SK-N-DZ (cell line): ENCODE data around the gene CNBP.
"Not testable (repeated sequence)": the region's sequence is repeated elsewhere in the genome, so short reads cannot be mapped to it uniquely, and the experiment has no call there.

Experiments used
- DNase-seq: peaks from one replicate; pipeline ENCODE4 v3.0.0-alpha.2; 2015; ENCODE audit warnings: low spot score

The CNBP gene

DNA sequence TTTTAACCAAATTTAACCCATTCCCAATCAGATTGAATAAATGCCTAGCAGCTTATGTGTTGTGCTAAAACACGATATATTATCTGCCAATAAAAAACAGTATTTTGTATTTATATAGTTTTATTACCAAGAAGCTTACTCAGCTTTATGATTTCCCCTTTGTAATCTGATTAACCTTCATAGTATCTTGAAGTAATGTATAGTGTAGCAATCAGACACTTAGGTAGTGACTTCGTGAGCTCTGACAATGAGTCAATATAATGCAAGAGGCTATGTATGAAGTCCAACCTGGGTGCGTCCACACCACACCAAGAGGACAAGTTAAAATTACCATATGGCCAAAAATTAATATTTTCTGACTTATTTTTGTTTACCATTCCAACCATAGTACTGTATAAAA, 2.1 kb upstream of the CNBP start:
- no peak for DNase-seq

DNA sequence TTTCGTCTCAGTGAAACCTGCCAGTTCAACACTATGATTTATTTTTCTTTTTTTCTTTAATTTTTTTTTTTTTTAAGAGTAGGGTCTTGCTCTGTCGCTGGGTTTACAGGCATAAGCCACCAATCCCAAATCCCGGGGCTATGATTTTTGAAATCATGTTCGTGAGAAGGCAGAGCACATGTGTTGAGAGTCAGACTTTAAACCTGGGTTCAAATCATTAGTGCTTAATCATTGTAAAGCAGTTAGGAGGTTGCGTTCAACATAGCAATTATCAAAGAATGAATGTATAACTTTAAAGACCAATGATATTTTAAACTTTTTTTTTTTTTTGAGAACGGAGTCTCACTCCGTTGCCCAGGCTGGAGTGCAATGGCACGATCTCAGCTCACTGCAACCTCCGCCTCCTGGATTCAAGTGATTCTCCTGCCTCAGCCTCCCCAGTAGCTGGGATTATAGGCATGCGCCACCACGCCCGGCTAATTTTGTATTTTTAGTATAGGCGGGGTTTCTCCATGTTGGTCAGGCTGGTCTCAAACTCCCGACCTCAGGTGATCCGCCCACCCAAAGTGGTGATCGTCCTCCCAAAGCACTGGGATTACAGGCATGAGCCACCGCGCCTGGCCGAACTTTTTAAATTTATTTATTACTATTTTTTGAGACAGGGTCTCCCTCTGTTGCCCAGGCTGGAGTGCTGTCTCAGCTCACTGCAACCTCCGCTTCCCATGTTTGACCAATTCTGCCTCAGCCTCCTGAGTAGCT, 1.3 kb upstream of the CNBP start:
- DNase-seq, result not testable (repeated sequence)

DNA sequence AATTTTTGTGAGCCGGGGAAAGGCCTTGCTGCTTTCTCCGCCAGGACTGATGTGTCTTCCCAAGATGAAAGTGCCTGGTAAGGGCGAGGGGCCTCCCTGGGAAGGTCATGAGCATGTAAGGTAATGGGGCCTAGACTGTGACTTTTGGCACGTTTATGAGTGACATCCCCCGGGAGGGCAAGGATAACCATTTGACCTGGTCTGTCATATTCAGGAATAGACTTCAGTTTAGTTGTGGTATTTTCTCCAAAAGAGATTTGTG, 631 bp upstream of the CNBP start:
- peak; percentile 53 for DNase-seq

DNA sequence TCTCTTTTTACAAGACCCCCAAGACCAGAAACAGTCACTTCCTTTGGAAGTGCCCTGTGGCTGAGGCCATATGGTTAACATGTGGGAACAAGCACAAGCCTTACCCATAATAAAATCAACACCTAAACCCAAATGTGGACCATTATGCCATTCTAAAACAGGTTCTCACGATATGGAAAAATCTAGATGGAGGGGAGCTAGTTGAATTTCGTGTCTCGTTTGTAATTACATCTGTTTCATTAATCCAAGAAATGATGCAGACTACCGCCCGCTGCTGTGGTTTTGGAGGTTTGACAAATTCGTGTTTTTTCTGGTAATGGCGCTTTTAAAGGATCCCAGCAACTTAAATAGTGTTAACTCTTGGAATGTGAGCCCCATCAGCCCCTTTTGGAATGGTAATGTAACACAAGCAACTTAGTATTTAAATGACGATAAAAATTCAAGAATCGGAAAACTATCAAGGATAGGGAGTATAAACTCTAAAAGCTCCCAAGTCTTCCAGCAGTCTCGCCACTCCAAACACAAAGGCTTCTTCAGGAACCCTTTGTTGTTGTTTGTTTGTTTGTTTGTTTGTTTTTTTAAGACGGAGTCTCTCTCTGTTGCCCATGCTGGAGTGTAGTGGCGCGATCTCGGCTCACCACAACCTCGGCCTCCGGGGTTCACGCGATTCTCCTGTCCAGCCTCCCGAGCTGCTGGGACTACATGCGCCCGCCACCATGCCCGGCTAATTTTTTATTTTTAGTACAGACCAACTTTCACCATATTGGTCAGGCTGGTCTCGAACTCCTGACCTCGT, 1.1 kb downstream of the CNBP start:
- DNase-seq, result no peak

DNA sequence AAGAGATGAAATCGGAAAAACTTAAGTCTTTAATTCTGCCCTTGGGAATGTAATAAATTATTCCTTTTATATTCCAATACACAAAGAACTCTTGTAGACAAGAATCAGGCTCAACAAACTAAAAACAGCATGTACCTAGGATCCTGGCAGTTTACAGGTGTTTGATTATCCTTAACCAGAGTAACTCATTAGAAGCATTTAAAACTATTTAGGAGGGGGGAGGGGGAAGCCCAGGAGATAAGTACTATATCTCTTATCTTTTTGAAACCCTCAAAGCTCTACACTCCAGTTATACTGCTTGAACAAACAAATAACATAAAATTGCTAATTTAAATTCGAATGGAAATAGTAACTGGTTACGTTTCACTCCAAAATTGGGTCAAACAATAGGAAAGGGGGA, 1.9 kb downstream of the CNBP start:
- no peak for DNase-seq

DNA sequence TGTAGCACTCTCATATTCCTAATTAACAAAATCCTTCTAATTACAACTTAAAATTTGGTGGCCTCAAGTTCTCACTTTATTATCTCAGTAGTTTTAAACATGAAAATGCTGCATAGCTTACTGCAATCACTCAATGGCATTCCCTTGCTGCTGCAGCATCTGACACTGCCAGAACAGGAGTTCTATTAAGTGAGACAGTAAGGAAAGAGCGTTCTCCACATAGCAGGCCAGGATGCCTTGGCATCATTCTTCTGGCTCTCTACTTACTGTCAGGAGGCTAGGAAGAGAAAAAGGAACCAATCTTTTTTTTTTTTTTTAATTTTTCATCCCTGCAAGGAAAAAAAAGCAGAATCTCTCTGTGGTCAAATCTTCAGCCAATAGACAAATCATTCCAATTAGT, 3.2 kb downstream of the CNBP start:
- no peak for DNase-seq

DNA sequence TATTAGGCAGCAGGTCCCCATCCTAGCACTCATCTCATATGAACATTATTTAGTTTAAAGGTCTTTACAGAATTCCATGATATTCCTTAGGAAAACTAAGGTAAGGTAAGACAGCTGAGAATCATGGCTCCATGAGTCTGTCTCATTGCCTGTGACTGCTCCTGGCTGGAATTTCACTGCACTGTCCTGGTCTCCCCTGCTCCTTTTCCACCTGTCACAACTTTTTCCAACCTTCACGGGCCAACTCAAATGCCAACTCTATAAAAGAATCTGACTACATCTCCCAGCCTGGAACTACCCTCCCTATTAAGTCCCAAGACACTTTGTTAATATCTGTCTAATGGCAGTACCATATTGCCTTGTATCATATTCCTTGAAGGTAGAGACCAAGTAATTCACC, 7.6 kb downstream of the CNBP start:
- no peak for DNase-seq

DNA sequence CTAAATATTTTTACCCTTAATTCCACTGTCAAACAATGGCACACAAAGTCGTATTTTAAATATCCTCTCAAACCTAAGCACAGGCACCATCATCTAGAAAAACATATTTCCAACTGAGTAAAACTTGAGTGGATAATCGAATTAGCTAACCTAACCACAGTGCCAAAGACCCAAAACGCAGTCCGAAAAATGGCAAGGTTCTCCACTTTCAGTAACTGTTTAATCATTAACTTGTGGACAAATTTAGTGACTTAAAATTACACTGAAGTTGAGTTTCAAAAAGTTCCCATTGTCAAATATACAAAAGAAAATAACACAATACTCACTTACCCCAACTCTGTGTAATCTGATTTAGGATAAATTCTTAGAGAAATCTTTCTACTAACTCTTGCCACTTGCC, 10.0 kb downstream of the CNBP start:
- no peak for DNase-seq

DNA sequence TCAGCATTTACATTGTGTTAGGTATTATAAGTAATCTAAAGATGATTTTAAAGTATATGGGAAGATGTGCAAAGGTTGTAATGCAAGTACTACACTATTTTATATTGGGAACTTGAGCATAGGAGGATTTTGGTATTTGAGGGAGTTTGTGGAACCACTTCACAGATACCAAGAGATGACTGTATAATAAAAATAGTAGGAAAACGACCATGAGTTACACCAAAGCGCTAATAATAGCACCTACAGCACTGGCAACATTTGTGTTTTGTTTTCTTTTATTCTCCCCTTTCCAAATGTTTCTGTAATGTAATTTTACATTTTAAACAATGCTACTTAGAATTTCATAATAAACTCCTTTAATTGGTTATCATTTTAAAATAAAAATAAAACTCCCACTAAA, 10.5 kb downstream of the CNBP start:
- no peak for DNase-seq

DNA sequence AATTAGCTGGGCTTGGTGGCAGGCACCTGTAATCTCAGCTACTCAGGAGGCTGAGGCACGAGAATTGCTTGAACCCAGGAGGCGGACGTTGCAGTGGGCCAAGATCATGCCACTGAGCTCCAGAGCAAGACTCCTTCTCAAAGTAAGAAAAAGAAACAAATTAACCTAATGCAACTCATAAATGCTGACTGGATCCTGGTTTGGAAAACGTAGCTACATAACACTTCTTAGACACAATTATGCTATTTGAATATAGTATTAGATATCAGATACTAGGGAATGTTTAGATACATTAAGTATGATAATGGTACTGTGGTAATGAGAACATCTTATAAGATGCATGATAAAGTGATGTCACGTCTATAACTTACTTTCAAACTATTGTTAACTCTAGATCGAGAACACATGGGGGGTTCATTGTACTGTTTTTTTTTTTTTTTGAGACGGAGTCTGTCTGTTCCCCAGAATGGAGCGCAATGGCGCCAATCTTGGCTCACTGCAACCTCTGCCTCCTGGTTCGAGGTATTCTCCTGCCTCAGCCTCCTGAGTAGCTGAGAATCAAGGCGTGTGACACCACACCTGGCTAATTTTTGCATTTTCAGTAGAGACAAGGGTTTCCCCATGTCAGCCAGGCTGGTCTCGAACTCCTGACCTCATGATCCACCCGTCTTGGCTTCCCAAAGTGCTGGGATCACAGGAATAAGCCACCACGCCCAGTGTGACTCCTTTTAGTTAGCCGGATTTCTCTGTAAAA, 16.9 kb downstream of the CNBP start:
- no peak for DNase-seq

DNA sequence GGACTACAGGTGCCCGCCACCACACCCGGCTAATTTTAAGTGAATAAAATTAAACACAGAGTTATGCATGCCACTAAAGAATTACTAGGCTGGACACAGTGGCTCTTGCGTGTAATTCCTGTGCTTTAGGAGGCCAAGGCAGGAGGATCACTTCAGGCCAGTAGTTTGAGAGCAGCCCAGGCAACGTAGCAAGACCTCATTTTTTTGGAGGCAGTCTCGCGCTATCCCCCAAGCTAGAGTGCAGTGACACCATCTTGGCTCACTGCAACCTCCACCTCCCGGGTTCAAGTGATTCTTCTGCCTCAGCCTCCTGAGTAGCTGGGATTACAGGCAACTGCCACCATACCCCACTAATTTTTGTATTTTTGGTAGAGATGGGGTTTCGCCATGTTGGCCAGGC, 18.1 kb downstream of the CNBP start:
- not testable (repeated sequence) for DNase-seq

DNA sequence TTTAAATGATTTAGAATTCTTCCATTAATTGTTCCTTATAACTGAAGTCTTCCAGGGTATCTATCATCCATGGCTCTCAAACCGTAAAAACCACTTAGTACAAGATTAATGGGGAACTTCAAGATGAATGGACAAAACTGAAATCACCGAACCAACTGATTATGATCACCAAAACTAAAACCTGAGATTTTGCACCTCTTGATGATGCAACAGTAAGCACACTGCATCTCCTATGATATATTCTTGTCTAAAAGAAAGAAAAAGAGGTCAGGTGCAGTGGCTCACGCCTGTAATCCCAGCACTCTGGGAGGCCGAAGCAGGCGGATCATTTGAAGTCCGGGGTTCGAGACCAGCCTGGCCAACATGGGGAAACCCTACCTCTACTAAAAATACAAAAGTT, 19.2 kb downstream of the CNBP start:
- no peak for DNase-seq

DNA sequence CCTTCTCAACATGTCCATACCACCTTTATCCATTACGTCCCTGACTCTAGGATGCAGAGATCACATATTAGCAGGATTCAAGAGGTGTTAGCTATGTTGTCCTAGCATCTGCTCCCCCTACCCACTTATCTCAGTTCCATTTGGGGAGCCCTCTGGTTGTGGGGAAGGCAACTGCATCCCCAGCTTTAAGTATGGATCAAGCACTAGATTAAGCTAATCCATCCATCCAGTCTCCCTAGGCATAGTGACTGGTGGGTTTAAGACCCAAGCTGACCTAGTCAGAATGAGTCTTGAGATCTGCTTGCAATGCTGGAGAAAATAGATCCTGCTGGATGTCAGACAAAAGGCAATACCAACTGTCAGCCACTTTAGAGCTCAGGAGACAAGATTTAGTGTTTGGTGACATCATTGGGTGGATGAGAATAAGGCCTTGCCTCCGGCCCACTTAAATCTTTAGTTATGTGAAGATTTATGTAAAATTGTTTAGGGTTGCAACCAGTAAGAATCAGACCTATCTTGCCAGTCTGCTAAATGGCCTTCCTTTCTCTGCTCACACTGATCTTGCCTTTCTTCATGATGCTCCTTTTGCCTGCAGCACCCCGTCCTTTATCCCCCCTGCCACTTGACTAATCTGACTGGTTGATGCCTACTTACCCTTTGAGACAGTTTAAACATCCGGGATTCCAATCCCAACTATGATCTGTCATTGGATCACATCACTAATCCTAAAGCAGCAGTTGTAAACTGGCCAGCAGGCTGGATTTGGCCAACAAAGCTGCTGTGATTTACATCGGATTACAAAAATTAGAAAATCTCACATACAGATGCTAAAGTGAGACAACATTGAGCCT, 20.7 kb downstream of the CNBP start:
- DNase-seq, result peak; percentile 32

DNA sequence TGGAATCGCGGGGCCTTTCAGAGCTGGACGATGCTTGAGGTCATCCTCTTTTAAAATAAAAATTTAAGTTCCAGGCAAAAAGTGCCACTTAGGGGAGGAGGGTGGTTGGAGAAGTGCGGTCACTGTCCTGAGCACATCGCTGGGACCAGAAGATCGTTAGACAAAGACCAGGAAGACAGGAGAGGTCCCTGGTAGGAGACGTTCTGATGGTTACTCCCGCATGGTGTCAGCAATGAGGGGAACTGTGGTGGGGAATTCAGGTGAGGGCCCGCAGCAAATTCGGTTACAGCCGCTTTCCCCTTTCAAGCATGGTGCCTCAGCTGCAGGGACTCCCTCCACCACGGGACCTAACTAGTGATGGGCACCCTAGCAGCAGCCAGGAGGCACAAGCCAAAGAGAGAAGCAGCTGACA, 21.8 kb downstream of the CNBP start:
- DNase-seq, result peak; percentile 16

DNA sequence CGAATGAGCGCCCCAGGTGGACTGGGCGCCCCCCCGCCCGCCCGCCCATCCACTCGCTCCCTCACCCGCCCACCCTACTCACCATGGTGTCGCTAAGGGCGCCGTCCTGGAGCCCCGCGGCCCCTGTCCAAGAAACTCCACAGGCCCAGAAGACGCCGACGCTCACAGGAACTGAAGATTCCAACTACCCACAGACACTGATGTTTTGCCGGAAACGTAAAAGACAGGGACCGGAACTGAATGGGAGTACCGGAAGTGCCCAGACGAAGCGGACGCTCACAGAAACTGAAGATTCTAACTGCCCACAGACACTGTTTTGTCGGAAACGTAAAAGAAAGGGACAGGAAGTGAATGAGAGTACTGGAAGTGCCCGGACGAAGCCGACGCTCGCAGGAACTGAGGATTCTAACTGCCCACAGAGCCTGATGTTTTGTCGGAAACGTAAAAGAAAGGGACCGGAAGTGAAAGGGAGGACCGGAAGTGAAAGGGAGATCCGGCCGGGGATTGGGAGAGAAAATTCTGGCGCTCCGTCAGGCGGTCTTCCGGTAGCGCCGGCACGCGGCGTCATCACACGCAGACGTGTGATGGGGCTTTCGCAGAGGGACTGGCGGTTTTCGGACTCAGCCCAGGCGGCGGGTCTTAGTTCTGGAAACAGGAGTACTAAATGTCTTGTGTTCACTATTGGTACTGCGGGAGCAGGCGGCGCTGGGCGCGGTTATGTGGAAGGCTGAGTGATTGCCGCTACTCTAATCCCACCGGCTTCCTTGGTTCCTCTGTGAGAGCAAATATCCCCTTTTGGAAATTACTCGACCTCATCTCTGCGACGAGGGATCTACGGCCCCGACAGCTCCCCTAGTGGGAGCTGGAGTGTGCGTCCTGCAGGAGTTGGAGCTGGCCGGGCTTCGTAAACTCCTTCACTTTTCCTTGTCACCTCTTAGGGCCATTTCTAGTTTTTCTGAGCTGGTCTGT, 22.5 kb downstream of the CNBP start, which contains the start of gene ISY1:
ISY1 (minus strand) TSS at position 173 of the 969 bp plus-strand sequence; CDS start at position 85, 88 bp downstream.
- DNase-seq, result peak; percentile 97

DNA sequence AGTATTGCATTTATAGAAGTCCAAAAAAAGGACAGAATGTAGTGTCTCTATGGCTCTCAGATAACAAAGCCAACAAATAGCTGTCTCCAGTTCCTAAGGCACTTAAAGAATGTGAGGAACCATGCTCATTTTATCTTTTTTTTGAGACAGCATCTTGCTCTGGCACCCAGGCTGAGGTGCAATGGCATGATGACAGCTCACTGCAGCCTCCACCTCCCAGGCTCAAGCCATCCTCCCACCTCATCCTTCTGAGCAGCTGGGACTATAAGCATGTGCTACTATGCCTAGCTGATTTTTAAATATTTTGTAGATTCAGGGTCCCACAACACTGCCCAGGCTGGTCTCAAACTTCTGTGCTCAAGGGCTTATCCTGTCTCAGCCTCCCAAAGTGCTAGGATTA, 38.9 kb downstream of the CNBP start:
- DNase-seq, result no peak

DNA sequence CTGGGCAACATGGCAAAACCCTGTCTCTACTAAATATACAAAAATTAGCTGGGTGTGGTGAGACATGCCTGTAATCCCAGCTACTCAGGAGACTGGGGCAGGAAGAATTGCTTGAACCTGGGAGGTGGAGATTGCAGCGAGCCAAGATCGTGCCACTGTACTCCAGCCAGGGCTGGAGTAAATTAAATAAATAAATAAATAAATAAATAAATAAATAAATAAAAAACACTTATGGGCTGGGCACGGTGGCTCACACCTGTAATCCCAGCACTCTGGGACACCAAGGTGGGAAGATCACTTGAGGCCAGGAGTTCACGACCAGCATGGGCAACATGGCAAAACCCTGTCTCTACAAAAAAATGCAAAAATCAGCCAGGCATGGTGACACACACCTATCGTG, 42.7 kb downstream of the CNBP start:
- not testable (repeated sequence) for DNase-seq

DNA sequence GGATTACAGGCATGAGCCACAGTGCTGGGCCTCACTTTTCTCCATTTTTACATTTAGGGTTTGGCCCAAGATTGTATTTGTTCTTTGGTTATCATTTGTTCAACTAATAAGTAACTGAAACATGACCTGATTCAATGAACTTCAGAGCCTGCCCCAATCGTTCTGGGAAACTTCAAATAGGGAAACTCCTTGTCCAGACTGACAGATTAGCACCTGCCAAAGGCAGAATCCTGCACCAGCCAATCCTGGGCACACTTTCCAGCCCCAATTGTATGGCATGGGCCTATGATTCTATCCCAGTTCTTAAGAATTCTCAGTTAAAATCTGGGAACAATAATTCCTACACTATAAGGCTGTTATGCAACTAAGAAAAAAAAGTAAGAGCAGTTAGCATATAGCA, 43.8 kb downstream of the CNBP start:
- no peak for DNase-seq

DNA sequence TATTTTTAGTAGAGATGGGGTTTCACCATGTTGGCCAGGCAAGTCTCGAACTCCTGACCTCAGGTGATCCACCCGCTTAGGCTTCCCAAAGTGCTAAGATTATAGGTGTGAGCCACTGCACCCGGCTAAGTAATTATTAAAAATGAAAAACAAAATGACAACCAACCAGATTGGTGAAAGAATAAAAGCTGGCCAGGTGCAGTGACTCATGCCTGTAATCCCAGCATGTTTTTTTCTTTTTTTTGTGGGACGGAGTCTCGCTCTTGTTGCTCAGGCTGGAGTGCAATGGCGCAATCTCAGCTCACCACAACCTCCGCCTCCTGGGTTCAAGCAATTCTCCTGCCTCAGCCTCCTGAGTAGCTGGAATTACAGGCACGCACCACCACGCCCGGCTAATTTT, 47.4 kb downstream of the CNBP start:
- not testable (repeated sequence) for DNase-seq

DNA sequence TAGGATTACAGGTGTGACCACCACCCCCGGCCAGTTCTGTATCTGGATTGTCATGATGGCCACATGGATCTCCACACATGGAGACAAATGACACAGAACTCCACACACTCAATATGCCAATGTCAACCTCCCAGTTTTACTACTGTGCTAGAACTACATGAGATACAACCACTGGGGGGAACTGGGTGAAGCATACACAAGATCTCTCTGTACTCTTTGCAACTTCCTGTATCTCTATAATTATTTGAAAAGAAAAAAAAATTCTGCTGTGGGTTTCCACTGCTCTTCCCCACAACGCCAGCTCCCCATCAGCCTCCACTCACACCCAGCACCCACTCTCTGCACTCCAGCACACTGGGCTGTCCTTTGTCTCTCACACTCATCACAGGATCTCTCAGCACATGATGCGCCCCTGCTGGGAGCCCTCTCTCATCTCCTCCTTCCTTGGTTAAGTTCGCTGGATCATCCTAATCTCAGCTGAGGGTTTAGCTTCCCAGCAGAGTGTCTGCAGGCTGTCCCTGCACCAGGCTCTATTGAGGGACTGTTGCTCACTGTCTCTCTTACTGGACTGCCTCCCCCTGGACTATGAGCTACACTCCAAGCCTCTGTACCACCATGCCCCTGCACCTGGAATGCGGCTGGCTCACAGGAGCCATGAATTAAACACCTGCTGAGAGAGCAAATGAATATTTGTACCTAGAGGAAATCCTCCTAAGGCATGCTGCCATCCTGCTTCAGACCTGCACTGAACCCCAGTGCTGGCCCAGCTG, 51.4 kb downstream of the CNBP start:
- no peak for DNase-seq
